SHP77 (cell line): ENCODE results near the gene CFAP99.

ENCODE experiments used
- DNase-seq, 2 experiments: peaks; one replicate each; lab custom pipeline; 2025; lab: John Stamatoyannopoulos, UW

CFAP99 gene

GRCh38 chr4:2412534-2412884, 6.2 kb upstream of the CFAP99 start:
- peak in 1 of 2 experiments; percentile 6 for DNase-seq

- peak; percentile 53 to 73 for DNase-seq
These were observed 5.7 kb upstream of the CFAP99 start for GRCh38 chr4:2412885-2413716.

- DNase-seq: no peak
These were observed 4.7 kb upstream of the CFAP99 start for GRCh38 chr4:2413821-2414610.

GRCh38 chr4:2415213-2415612, 3.5 kb upstream of the CFAP99 start:
- no peak for DNase-seq

GRCh38 chr4:2415881-2416563, 2.7 kb upstream of the CFAP99 start:
- no peak for DNase-seq

- no peak for DNase-seq
These were observed 2.1 kb upstream of the CFAP99 start for GRCh38 chr4:2416564-2417225.

GRCh38 chr4:2417226-2417764, 1.5 kb upstream of the CFAP99 start:
- no peak for DNase-seq

GRCh38 chr4:2417765-2418649, 748 bp upstream of the CFAP99 start, which contains the start of gene ZFYVE28:
Gene ZFYVE28, minus strand, starts transcription at chr4:2418645. Its CDS starts 322 bp downstream, at chr4:2418323.
- DNase-seq: no peak

- no peak for DNase-seq
These were observed 1.1 kb downstream of the CFAP99 start for GRCh38 chr4:2419814-2420213.

- DNase-seq: no peak
These were observed 3.2 kb downstream of the CFAP99 start for GRCh38 chr4:2421928-2422327.

GRCh38 chr4:2423066-2423465, 4.3 kb downstream of the CFAP99 start:
- no peak for DNase-seq

GRCh38 chr4:2423695-2424094, 4.9 kb downstream of the CFAP99 start:
- DNase-seq: no peak

GRCh38 chr4:2424581-2424980, 5.8 kb downstream of the CFAP99 start:
- no peak for DNase-seq

GRCh38 chr4:2425386-2426068, 6.8 kb downstream of the CFAP99 start:
- no peak for DNase-seq

- no peak for DNase-seq
These were observed 7.3 kb downstream of the CFAP99 start for GRCh38 chr4:2426069-2426397.

- no peak for DNase-seq
These were observed 8.0 kb downstream of the CFAP99 start for GRCh38 chr4:2426711-2427275.

- DNase-seq: no peak
These were observed 8.9 kb downstream of the CFAP99 start for GRCh38 chr4:2427383-2428334.

- no peak for DNase-seq
These were observed 9.9 kb downstream of the CFAP99 start for GRCh38 chr4:2428496-2429213.
